Tibial nerve (tissue), 4 donors: ENCODE measurements around the gene DSG1.

ENCODE experiments used
- EP300 ChIP-seq, 2 donors: sonication (generic); formaldehyde crosslinking; IDR thresholded peaks; one replicate each; pipeline ENCODE4 v1.6.1; 2017; ENCODE audit warnings: antibody characterized with exemption in 2 of 2, mild to moderate bottlenecking in 1 of 2
- POLR2A ChIP-seq, 2 donors: fragments of 450-650 bp; IDR thresholded peaks; one replicate each; pipeline ENCODE4 v1.6.1; 2017; ENCODE audit warnings: antibody characterized with exemption in 2 of 2, mild to moderate bottlenecking in 2 of 2, moderate library complexity in 2 of 2
- TF ChIP-seq, protein P1 (sequence below), 5 experiments: fragments of 200-600 bp in 3 of 5; fragments of 450-650 bp in 2 of 5; sonication (generic) in 3 of 5; IDR thresholded peaks; one replicate each; pipeline ENCODE4 v1.5.1; 2016 to 2019; ENCODE audit warnings: antibody characterized with exemption in 5 of 5, mild to moderate bottlenecking in 3 of 5, moderate library complexity in 2 of 5

DNA sequence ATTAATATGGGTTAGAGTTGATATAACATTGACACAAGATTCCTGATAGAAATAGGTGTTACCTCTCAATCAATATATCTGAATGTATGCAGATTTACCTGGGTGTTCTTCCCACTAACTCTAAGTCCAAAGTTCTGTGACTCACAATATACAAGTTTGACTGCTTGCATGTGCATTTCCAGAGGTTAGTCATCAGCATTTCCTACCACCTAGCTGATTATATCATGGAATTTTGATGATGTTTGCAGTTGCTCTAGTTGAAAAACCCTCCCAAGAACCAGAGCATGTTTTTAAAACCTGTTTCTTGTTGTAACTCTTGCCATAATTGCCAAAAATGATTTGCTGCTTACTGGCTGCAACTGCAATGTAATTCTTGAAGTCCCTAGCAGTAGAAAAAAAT lies 15.0 kb upstream of the DSG1 start:
- no peak for TF ChIP-seq POLR2A (IDR thresholded peaks at IDR 0.05)
- TF ChIP-seq, protein P1, sequence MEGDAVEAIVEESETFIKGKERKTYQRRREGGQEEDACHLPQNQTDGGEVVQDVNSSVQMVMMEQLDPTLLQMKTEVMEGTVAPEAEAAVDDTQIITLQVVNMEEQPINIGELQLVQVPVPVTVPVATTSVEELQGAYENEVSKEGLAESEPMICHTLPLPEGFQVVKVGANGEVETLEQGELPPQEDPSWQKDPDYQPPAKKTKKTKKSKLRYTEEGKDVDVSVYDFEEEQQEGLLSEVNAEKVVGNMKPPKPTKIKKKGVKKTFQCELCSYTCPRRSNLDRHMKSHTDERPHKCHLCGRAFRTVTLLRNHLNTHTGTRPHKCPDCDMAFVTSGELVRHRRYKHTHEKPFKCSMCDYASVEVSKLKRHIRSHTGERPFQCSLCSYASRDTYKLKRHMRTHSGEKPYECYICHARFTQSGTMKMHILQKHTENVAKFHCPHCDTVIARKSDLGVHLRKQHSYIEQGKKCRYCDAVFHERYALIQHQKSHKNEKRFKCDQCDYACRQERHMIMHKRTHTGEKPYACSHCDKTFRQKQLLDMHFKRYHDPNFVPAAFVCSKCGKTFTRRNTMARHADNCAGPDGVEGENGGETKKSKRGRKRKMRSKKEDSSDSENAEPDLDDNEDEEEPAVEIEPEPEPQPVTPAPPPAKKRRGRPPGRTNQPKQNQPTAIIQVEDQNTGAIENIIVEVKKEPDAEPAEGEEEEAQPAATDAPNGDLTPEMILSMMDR (IDR thresholded peaks at IDR 0.05) = no peak
- no peak for TF ChIP-seq EP300 (IDR thresholded peaks at IDR 0.05)
